ENCODE measurements around the gene PLXNA3.

The PLXNA3 gene

DNA sequence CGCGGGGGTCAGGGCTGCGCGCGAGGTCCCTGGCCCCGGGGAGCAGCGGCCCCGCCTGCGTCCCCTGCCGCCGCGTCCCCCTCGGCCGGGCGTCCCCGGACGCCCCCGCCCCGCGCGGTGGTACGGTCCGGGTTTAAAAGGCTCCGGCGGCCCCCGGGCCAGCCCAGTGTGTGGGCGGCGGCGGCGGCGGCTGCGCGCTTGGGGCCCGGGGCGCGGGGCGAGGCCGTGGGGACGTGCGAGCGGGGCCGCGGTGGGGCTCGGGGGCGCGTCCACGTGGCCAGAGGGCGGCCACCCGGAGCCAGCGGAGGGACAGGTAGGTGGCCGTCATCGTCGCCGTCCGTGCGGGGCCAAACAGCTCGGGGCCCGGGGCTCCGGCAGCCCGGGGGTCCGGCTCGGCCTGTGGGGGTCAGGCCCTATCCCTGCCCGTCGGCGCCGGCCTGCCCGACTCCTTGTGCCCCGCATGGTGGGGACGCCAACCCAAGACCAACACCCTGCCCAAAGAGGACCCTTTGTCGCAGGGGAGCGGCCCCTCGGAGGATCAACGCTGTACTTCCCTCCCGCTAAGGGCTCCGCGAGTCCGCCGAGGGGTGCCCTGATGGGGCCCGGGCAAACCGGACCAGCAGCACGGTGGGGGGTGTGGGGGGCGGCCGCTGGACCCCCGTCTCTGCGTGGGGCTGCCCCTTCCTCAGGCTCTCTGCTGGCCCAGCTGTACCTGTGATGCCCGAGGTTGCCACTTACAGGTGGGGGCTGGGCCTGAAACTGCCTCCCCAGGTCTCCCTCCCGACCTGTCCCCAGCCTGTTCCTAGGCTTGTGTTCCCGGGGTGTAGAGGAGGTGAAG is at the start of gene PLXNA3:
Gene PLXNA3, plus strand, starts transcription at position 166 of the 838 bp plus-strand sequence. CDS start 1,903 bp downstream, outside the sequence.
- DNase-seq: peak in 1 of 2 experiments; percentile 55

DNA sequence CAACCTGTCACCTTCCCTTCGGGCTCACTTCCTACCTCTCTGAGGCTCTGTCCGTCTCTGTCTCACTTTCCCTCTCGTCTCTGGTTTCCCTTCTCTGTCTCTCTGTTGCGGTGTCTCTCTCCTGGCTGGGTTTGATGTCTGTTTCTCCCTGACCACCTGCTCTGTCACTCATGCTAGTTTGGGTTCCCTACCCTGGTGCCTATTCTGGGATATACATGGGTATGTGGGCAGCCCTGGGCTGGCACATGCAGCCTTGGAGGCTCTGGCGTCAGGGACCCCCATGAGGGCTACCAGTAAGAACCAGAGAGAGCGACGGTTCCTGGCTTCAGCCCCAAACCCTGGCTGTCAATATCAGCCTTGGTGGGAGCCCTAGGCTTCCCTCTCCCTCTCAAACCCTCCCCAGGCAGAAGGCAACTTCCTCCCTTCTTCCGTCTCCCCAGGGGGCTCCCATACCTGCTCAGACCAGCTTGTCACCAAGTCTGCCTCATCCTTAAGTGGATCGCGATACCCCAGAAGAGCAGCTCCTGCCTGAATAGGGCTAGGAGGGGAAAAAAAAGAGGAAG is 49.3 kb upstream of the PLXNA3 start:
- no peak for DNase-seq

DNA sequence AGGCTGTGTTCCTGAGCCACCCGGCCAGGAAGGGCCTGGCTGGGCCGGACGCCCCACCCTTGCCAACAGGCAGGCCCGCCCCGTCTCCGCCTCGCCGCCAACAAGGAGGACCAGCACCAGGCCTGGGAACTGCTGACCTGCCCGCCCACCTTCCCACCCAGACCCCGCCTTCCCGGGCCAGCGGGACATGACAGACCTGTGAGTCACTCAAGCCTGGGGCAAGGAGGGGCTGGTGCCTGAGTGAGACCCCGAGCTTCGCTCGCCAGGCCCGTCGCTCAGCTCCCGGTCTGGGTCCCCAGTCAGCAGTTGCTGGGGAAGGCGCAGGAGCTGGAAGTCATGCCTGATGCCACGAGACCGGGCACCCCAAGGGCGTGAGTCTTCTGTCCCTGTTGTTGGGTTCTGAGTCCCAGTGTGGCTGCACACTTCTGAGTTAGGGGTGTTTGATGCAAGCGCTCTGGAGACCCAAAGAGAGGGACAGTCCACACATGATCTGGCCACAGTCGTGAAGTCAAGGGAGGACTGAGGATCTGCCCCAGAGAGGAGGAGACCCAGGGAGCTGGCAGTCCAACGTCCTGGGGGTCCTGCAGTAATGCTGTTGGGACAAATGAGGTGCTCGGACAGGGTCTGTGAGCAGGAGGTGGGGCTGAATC is 48.7 kb upstream of the PLXNA3 start, which contains the start of gene DNASE1L1:
Gene DNASE1L1, minus strand, starts transcription at position 33 of the 650 bp plus-strand sequence. CDS start 3,686 bp downstream, outside the sequence.
- DNase-seq: peak; percentile 49 to 55

DNA sequence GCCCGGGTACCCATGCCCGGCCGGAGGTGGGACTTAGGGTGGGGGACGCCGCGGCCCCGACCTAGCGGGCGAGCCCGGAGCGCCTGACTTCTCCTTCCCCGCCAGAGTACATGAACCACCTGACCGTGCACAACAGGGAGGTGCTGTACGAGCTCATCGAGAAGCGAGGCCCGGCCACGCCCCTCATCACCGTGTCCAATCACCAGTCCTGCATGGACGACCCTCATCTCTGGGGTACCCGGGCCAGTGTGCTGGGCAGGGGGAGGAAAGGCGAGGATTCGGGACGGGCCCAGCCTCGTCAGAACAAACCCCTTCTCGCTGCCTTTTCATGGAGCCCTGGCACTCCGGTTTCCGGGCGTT is 46.1 kb upstream of the PLXNA3 start:
- DNase-seq: peak; percentile 68 to 75

DNA sequence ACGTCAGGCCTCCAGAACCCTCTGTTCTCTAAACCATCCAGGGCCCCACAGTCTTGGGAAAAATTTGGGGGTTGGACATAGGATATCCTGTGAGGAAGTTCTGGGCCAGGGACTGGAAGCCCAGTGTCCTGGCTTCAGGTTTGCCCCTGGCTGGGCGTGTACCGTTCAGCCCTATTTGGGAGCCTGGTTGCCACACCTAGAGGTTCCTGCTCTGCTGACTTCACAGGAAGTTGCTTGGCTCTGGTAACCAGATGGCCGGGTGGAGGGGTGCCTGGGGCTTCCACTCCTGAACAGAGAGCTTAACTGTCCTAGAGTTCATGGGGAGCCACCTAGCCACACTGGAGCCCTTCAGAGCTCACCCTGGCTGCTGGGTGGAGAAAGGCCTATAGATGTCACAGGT is 45.6 kb upstream of the PLXNA3 start:
- DNase-seq: peak in 1 of 2 experiments; percentile 47

DNA sequence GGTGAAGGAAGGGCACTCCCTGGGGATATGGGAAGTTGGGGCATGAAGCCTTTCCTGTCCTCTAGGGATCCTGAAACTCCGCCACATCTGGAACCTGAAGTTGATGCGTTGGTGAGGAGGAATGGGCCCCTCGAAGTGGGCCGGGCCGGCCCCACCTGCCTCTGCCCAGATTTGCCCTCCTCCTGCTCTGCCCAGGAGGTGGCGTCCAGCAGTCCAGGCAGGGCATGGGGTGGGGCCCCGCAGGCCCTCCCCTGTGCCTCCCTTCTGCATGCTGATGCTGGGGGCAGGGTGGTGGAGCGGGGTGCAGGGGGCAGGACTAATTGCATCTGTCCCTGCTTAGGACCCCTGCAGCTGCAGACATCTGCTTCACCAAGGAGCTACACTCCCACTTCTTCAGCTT is 44.9 kb upstream of the PLXNA3 start:
- DNase-seq: no peak

DNA sequence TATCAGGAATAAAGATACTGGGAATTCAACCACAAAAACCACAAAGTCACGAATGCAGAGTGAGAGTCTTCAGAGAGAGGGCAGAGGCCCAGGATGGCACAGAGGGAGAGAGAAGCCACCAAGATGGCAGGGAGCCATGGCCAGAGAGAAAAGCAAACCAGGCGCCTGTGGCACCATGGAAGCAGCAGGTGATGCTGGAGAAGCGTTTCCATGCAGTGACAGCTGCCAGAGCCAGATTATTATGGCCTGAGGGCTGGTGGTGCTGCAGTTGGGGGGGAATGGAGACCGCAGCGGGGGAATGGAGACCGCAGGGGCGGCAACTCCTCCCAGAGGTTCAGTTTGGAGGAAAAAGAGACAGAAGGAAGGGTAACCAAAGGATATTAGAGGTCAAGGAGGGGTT is 40.9 kb upstream of the PLXNA3 start:
- DNase-seq: no peak

DNA sequence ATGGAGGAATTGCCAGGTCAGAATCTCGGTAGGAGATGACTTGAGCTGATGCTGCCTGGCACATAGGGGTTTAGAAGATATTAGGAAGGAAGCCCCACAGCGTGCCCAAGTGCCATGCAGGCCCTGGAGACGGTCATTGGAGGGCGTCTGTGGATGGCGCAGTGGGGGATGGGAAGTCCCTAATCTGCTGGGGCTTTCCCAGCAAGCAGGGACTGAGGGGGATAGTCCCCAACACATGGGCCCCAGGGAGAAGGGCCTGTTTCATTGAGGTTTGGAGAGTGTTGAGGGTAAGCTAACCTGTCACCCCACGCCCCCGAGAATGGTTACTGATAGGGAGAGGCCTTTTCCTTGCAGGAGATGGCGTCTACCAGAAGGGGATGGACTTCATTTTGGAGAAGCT is 38.9 kb upstream of the PLXNA3 start:
- no peak for DNase-seq

DNA sequence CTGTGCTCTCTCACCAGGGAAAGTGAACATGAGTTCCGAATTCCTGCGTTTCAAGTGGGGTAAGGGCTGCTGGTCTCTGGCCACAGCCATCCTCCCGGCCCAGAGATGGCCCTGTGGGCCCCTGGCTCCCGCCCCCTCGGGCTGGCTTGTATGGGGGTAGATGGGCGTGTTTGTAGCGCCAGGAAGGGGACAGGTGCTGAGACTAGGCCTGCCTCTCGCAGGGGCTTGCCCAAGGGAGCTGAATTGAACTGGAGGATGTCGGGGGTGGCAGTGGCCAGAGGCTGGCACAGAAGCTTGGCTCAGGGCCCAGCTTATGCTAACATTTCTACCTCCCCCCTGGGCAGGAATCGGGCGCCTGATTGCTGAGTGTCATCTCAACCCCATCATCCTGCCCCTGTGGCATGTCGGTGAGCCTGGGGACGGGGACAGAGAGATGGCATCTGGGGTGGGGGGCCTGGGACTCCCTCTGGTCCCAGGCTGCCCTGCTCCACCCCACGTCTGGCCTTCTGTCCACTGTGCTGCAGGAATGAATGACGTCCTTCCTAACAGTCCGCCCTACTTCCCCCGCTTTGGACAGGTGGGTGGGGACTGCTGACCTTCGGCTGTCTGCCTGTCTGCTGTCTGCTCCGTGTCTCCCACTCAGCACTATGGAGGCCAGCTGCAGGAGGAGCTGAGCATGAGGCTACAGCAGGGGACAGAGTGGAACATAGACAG is 38.2 kb upstream of the PLXNA3 start:
- no peak for DNase-seq

DNA sequence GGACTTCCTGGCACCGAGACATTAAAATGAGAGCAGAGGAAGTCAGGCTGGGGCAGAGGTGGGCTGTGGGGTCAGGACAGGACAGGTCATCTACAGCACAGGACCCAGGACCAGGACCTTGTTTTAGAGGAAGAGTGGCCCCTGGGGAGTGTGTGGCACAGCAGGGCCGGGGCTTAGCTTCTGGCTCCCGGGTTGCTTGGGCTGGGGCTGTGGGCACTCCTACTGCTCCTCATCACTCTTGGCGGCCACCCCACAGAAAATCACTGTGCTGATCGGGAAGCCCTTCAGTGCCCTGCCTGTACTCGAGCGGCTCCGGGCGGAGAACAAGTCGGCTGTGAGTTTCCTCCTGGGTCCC is 37.7 kb upstream of the PLXNA3 start:
- no peak for DNase-seq

DNA sequence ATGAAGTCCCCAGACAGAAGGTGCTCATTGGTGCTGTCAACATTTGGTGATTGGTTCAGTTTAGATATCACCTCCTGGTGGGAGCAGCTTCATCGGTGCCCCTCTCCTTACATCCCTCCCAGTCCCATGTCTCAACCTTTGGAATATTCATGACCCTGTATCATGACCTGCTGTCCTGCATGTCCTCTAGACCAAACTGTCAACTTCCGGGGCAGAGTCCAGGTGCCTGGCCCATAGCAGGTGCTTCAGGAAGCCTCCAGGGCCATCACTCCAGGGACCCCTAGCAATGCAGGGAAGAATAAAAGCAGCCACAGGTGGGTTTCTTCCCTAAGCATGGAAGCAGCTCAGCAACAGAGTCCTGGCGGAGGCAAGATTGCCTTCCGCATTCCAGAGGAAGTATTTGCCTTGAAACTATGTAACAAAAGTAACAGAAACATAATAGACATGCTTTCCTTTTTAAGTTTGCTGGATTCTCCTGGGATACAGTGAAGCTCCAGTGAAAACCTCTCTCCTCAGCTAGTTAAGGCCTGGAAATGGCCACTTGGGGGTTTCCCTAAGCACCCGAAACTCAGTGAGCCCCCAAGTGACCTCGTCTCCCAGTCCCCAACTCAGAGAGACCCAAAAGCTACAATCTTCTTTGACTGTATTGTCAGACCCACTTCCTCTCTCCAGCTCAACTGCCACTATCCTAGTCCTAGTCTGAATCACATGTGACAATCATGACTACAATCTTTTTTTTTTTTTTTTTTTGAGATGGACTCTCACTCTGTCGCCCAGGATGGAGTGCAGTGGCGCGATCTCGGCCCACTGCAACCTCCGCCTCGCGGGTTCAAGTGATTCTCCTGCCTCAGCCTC is 30.9 kb upstream of the PLXNA3 start:
- DNase-seq: no peak

DNA sequence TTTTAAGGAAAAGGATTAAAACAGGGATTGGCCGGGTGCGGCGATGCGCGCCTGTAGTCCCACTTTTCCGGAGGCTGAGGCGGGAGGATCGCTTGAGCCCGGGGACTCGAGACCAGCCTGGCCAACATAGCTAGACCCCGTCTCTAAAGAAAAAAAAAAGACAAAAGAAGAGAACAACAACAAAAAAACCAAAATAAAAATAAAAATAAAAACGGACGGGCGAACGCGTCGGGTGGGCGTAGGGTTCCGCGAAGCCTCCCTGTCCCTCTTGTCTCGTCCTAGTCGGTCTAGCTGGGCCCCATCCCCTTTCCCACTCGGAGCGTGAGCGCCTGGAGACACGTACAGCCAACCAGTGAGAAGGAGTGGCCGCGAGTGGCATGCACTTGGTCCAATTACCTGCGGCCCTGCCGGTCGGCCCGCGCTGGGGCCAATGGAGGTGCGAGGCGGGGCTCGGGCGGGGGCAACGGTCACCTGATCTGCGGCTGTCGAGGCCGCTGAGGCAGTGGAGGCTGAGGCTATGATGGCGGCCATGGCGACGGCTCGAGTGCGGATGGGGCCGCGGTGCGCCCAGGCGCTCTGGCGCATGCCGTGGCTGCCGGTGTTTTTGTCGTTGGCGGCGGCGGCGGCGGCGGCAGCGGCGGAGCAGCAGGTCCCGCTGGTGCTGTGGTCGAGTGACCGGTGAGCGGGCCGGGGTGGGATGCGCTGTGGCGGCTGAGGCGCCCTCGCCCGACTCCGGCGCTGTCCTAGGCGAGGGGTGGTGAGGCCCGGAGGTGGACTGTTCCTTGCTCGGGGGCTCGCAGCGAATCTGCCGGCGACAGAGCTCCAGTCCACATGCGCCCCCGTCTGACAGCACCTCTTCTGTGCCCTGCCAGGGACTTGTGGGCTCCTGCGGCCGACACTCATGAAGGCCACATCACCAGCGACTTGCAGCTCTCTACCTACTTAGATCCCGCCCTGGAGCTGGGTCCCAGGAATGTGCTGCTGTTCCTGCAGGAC is 29.6 kb upstream of the PLXNA3 start, which contains the start of gene ATP6AP1:
Gene ATP6AP1, plus strand, starts transcription at position 502 of the 996 bp plus-strand sequence. Its CDS starts 16 bp downstream, at position 518.
- DNase-seq: peak; percentile 87 to 92

DNA sequence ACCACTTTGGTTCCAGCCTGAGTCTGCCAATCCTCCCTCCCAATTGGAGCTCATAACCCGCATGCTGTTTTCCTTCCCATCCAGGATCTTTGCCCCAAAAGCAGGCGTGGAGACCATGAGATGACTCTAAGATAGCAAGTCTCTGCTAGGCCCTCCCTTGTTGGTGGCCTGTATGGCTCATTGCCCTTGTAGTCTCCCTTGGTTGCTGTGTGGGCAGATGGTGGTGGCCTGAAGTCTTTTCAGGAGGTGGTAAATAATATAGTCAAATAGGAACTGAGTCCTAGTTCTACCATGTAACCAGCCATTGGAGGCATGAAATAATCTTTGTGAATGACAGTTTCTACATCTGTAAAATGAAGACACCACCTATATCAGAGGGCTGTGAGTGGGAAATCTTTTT is 28.4 kb upstream of the PLXNA3 start:
- no peak for DNase-seq

DNA sequence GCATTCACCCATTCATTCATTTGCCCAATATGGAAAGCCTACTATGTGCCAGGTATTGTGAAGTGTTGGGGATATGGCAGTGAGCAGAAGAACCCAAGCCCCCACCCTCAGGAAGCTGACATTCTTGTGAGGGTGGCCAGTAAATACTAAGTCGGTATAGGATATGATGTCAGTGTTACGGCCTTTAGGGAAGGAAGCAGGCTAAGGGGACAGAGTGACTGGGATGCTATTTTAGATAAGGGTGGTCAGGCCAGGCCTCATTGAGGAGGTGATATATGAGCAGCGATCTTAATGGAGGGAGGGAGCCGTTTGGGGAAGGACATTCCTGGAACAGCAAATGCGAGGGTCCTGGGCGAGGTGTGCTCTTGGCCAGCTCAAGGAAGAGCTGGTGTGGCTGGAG is 27.6 kb upstream of the PLXNA3 start:
- no peak for DNase-seq

DNA sequence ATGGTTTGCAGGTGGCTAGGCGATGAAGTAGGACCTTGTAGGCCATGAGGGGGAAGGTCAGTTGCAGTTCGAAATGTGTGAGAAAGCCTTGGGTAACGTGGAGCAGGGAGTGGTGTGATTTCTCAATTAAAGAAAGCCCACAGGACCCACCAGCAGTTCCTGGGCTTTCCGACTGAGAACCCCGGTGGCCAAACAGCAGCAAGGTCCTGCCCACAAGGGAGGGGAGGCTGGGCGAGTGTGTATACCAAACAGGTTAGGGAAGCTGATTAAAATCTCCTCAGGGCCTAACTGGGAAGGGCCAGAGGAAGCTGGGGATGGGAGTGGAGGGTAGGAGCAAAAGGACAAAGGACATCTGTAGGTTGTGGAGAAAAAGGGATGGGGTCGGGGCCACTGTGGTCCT is 27.2 kb upstream of the PLXNA3 start:
- DNase-seq: no peak

DNA sequence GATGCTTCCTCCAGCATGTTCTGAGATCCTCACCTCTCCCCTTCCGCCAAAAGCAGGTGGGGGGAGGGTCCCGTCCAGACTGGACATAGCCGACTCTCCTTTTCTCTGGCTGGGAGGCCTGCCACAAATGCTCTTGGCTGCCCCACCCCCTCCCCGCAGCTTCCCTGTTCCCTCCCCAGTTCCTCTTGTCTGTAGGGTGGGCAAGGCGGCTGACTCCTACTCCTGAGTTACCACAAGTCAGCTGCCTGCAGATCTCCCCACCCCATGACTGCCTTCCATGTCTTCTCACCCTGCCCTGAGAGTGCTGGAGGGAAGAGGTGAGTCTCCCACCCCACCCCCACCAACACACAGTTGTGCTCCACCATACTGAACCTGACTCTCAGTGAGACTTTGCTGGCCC is 26.7 kb upstream of the PLXNA3 start:
- DNase-seq: no peak

DNA sequence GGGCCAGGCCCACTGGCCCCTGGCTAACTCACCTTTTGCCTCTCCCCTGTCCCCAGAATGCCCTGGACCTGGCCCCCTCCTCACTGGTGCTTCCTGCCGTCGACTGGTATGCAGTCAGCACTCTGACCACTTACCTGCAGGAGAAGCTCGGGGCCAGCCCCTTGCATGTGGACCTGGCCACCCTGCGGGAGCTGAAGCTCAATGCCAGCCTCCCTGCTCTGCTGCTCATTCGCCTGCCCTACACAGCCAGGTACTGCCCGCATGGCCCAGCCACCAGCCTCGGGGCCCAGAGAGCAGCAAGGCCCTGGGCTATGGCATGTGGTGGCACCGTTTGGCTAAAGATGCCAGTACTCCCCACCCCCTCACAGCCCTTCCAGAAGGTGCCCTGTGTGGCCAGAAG is 25.9 kb upstream of the PLXNA3 start:
- DNase-seq: no peak

DNA sequence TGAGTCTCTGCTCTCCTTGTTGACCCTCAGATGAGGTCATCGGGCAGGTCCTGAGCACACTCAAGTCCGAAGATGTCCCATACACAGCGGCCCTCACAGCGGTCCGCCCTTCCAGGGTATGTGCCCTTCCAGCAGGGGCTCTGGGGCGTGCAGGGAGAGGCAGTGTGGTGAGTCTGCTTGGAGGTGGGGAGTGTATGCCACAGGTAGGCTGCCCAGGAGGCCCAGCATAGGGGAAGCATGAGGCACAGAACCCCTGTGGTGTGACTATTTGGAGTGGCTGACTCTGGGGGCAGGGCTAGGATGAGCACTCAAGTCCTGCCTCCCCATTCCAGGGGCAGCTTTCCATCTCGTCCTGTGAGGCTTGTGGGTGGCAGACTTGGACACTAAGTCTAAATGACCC is 24.5 kb upstream of the PLXNA3 start:
- no peak for DNase-seq

DNA sequence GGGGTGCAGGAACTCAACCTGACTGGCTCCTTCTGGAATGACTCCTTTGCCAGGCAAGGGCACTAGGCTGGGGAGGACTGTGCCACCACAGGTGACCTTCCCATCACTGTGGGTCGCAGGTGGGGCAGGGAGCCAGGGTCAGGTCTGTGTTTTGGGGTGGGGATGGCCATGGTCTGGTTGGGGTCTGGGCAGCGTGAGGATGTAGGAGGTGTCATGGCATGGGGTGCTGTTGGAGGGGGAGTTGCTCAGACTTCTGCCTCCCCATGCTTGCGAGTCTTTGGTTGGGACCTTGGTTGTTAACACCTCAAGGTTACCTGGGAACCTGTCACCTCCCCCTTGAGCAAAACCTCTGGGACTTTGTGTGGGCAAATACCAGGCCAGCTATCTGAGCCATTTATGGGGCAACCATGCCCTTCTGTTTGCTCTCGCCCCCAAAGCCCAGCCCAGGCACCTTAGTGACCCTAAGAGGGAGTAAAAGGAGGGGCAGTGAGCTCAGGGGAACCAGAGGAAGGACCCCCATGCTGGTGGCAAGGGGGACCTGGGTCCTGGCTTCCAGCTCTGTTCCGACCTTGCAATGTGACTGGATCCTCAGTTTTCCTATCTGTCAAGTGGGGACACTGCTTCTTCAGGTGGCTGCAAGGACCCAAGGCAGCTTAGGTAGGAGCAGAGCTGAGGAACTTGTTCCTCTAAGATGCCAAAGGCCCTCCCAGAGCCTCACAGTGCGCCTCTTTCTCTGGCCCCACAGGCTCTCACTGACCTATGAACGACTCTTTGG is 23.5 kb upstream of the PLXNA3 start:
- DNase-seq: no peak

DNA sequence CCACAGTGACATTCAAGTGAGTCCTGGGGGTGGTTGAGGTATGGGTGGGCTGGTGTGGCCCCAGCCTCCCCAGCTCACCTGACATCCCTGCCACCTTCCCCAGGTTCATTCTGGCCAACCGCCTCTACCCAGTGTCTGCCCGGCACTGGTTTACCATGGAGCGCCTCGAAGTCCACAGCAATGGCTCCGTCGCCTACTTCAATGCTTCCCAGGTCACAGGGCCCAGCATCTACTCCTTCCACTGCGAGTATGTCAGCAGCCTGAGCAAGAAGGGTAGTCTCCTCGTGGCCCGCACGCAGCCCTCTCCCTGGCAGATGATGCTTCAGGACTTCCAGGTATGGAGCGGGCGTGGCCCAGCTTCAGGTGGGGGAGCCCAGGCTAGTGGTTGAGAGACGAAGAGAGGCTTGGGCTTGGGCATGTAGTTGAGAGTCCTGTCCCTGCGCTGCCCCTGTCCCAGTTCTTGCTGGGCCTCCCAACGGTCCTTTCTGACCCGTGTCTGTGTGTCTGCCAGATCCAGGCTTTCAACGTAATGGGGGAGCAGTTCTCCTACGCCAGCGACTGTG is 22.8 kb upstream of the PLXNA3 start:
- DNase-seq: no peak

Measured in activated T-cell treated with anti-CD3 and anti-CD28 coated beads, Interleukin-2, amount 50 U/mL, for 48 hours (primary cell).